Measurements from ENCODE around the gene DUSP22.
"Not testable (repeated sequence)": the region's sequence is repeated elsewhere in the genome, so short reads cannot be mapped to it uniquely, and the experiment has no call there.

Gene DUSP22, protein sequence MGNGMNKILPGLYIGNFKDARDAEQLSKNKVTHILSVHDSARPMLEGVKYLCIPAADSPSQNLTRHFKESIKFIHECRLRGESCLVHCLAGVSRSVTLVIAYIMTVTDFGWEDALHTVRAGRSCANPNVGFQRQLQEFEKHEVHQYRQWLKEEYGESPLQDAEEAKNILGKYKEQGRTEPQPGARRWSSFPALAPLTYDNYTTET

DNA sequence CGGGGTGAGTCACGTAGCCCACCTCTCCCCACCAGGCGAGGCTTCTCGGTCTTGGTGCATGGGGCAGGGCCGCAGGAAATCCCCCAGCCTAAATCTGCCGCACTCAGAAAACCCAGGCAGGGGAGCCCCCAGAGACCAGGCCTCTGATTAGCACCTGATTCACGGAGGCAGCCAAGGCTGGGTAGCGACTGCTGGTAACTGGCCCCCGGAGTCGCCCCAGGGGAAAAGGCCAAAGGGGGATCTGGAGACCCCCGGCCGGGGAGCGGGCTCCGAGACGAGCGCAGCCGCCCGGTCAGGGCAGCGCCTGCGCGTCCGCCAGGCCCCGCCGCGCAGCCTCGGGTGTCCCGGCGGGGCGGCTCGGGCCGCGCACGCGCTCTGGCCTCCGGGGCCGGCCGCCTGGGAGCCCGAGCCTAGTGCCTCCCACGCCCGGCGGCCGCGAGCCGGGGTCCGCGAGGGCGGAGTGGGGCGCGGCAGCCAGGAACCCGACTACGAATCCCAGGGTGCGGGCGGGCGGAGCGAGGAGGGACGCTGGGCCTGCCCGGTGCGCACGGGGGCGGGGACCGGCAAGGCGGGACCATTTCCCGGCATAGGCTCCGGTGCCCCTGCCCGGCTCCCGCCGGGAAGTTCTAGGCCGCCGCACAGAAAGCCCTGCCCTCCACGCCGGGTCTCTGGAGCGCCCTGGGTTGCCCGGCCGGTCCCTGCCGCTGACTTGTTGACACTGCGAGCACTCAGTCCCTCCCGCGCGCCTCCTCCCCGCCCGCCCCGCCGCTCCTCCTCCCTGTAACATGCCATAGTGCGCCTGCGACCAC lies at the start of gene DUSP22:
Gene DUSP22 (plus strand): TSS at position 791 of the 809 bp plus-strand sequence. CDS start 53 bp downstream, outside the sequence.
- H3K27ac ChIP-seq, result peak within 1 kb of the TSS; percentile 68
- TF ChIP-seq, protein P1, sequence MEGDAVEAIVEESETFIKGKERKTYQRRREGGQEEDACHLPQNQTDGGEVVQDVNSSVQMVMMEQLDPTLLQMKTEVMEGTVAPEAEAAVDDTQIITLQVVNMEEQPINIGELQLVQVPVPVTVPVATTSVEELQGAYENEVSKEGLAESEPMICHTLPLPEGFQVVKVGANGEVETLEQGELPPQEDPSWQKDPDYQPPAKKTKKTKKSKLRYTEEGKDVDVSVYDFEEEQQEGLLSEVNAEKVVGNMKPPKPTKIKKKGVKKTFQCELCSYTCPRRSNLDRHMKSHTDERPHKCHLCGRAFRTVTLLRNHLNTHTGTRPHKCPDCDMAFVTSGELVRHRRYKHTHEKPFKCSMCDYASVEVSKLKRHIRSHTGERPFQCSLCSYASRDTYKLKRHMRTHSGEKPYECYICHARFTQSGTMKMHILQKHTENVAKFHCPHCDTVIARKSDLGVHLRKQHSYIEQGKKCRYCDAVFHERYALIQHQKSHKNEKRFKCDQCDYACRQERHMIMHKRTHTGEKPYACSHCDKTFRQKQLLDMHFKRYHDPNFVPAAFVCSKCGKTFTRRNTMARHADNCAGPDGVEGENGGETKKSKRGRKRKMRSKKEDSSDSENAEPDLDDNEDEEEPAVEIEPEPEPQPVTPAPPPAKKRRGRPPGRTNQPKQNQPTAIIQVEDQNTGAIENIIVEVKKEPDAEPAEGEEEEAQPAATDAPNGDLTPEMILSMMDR (conservative IDR thresholded peaks at IDR 0.05), result no peak

DNA sequence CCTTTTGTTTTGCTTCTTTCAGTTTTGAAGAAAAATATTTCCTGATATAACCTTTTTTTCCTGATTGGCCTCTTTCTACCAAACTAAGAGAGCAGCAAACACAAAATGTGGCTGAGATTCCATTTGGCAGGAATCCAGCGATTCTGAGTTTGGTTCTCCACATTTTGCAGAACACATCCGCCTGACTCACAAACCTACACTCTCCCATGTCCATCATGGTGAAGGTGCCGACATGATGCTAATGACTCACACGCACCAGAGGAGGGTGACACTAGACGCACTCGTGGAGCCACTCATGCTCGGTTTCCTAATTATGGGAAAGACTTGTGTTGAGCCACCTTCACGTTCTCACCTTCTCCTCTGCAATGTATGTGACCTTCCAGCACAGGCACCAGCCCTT lies 45.9 kb upstream of the DUSP22 start:
- TF ChIP-seq, protein P1 (conservative IDR thresholded peaks at IDR 0.05), result no peak
- no peak overlapping the region for H3K27ac ChIP-seq

DNA sequence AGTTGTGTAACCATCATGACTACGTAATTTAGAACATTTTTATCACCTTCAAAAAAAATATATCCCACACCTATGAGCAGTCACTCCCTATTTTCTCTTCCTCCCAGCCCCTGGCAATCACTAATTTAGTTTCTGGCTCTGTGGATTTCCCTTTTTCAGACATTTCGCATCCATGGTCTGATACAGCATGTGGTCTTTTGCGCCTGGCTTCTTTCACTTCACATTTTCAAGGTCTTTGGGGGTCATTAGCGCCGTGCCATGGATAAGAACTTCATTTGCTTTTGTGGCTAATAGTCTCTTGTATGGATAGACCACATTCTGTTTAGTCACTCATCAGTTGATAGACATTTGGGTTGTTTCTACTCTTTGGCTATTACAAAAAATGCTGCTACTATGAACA lies 44.9 kb upstream of the DUSP22 start:
- TF ChIP-seq, protein P1 (conservative IDR thresholded peaks at IDR 0.05), result no peak

DNA sequence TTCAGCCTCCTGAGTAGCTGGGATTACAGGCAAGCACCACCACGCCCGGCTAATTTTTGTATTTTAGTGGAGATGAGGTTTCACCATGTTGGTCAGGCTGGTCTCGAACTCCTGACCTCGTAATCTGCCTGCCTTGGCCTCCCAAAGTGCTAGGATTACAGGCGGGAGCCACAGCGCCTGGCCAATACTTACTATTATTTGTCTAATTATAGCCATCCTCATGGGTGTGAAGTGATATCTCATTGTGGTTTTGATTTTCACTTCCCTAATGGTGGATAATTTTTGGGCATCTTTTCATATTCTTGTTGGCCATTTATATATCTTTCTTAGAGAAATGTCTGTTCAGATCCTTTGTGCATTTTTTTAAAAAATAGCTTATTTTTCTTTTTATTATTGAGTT lies 44.2 kb upstream of the DUSP22 start:
- H3K27ac ChIP-seq, result not testable (repeated sequence)

More for the DNA sequence above, 44.9 kb upstream of the DUSP22 start:
- no peak overlapping the region for H3K27ac ChIP-seq

DNA sequence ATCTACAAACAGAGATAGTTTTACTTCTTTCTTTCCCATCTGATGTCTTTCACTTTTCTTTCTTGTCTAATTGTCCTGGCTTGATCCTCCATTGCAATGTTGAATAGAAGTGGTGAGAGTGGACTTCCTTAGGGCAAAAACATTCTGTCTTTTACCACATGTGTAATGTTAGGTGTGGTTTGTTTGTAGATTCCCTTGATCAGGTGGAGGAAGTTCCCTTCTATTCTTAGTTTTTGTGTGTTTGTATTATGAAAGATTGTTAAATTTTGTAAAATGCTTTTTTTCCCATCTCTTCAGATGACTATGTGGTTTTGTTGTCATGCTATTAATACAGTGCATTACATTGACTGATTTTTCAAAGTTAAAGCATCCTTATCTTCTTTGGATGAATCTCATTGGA lies 41.6 kb upstream of the DUSP22 start:
- H3K27ac ChIP-seq, result no peak overlapping the region
- TF ChIP-seq, protein P1 (conservative IDR thresholded peaks at IDR 0.05), result no peak

DNA sequence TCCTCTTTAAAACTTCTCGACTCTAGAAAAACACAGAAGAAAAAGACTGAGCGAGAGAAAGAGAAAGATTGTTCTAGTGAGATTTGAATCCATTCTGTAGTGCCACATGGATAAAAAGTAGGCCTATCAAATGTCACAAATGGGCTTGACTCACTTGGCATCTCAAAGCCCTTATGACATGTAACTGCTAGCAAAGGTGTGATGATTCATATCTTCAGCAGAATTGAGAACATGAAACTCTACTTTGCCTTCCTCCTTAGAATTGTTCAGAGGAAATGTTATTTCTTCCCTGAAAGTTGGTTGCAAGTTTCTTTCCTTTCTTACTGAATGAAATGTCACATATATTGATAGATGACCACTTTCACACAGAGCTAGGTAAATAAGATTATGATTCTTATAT lies 40.4 kb upstream of the DUSP22 start:
- TF ChIP-seq, protein P1 (conservative IDR thresholded peaks at IDR 0.05), result no peak
- H3K27ac ChIP-seq, result no peak overlapping the region

DNA sequence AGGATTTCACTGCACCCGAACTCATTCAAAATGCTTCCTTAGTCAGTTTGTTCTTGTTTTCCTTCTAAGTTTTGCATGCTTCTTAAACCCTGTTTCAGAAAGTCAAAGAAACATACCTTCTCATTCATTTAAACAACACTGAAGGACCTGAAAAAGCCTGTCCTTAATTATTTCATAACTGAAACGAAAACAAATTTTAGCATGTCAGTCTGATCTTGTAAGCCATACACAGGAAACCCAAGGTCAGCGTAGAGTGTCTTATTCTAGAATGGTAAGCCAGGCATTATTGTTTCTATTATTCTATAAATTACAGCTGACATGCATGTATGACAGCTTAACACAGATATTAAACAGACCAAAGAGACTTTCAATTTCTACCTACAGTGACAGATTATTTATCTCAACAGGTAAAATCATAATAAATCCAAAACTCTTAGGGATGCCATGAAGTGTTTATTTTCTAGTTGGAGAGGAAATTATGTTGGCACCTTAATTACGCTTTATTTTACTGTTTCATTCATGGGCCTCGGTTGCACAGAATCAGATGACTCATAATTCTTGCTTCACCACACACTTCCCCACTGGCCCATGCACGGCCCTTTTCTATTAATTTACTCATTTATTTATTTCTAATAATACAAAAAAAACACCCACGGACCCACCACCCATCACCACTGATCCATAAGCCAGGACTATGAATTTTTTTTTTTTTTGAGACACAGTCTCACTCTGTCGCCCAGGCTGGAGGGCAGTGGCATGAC lies 39.3 kb upstream of the DUSP22 start:
- TF ChIP-seq, protein P1 (conservative IDR thresholded peaks at IDR 0.05), result no peak
- H3K27ac ChIP-seq, result no peak overlapping the region
